Testis (tissue), 3 donors: Measurements from ENCODE around the gene NCAM1. TPM values are rescaled to one million over a fixed set of nuclear protein-coding genes. Genes with fewer than 3 reads are reported as not detected.

ENCODE experiments used
- DNase-seq: peaks from one replicate; pipeline ENCODE4 v3.0.0-alpha.2; 2019
- H3K27ac ChIP-seq, 2 donors: fragments of 200-600 bp; sonication (generic); one replicate each; pipeline ENCODE4 v1.5.1; 2019
- H3K27me3 ChIP-seq: fragments of 200-600 bp; sonication (generic); one replicate; pipeline ENCODE4 v1.5.1; 2019
- H3K36me3 ChIP-seq: fragments of 200-600 bp; sonication (generic); one replicate; pipeline ENCODE4 v1.5.1; 2017; ENCODE audit warnings: low read depth; ENCODE audit errors: missing control alignments
- H3K4me1 ChIP-seq: fragments of 200-600 bp; sonication (generic); one replicate; pipeline ENCODE4 v1.5.1; 2019
- H3K4me3 ChIP-seq, 2 donors: fragments of 200-600 bp; sonication (generic); one replicate each; pipeline ENCODE4 v1.5.1; 2017 to 2019
- H3K9me3 ChIP-seq: fragments of 200-600 bp; sonication (generic); one replicate; pipeline ENCODE4 v1.5.1; 2017
- CTCF ChIP-seq, 3 experiments: fragments of 450-650 bp in 2 of 3; fragments of 200-600 bp in 1 of 3; sonication (generic) in 1 of 3; IDR thresholded peaks; one replicate each; pipeline ENCODE4 v1.5.1; 2016 to 2019; ENCODE audit warnings: antibody characterized with exemption in 3 of 3, mild to moderate bottlenecking in 2 of 3, moderate library complexity in 1 of 3
- POLR2A ChIP-seq: fragments of 450-650 bp; IDR thresholded peaks from one replicate; pipeline ENCODE4 v1.6.1; 2017; ENCODE audit warnings: antibody characterized with exemption, mild to moderate bottlenecking, moderate library complexity
- WGBS, 2 donors: methylation state at CpG; one replicate each; pipeline ENCODE4 v1.1.5; 2018; 5-methylcytosine and 5-hydroxymethylcytosine counted together
- intact Hi-C: fragments of 100-400 bp; cut with DNase I; formaldehyde crosslinking; loops from one replicate; pipeline ENCODE4 v1.15.1; 2023; ENCODE audit warnings: low total_unique reads
- polyA plus RNA-seq: library from polyadenylated mRNA; stranded (reverse); fragments of 350-450 nt; fragmentation: Illumina TruSeq; extraction: RNeasy Lipid Tissue Mini Kit (QIAGEN cat#74804); gene quantifications from one replicate; pipeline ENCODE4 v1.2.3, GENCODE V29; 2014; ENCODE audit warnings: low read depth, low replicate concordance; ENCODE audit not compliant: insufficient read depth
- total RNA-seq, 2 donors: library from RNA; depleted of rRNA; stranded (reverse); fragments of >200 nt; gene quantifications; one replicate each; pipeline ENCODE4 v1.2.3, GENCODE V29; 2016

The NCAM1 gene
- total and polyA plus RNA-seq, 3 donors from 2014 or later, result 12.3 to 33.3 (median 13.8) TPM

GRCh38 chr11:113288286-113288863 lies 327.2 kb downstream of the NCAM1 start:
- 79 to 93% methylated on average over 6 of the region's 6 CpGs for WGBS, 2 donors
- H3K9me3 ChIP-seq, result no peaks in the 10 kb centered on the region
- H3K27ac ChIP-seq, result no peak overlapping the region
- intact Hi-C loops, result loop anchor here (10.0 kb wide), 1 partner anchor 704 kb away; no protein-coding TSS in a partner anchor
- H3K36me3 ChIP-seq, result no peaks in the 10 kb centered on the region
- DNase-seq, result no peak
- H3K4me3 ChIP-seq, result no peak overlapping the region
- no peaks in the 10 kb centered on the region for H3K4me1 ChIP-seq
- TF ChIP-seq CTCF (IDR thresholded peaks at IDR 0.05) (no peak), POLR2A (no peak)
- no peaks in the 10 kb centered on the region for H3K27me3 ChIP-seq

- no peaks in the 10 kb centered on the region for H3K4me1 ChIP-seq
- TF ChIP-seq CTCF (IDR thresholded peaks at IDR 0.05) (peak; percentile 52 to 72 (median 71)), POLR2A (no peak)
- H3K36me3 ChIP-seq, result no peaks in the 10 kb centered on the region
- no peak overlapping the region for H3K27ac ChIP-seq
- WGBS, 2 donors, result 70 to 72% methylated on average over 8 to 10 of the region's 10 CpGs
- DNase-seq, result peak; percentile 68
- no peak overlapping the region for H3K4me3 ChIP-seq
- H3K9me3 ChIP-seq, result no peaks in the 10 kb centered on the region
- no peaks in the 10 kb centered on the region for H3K27me3 ChIP-seq
- intact Hi-C loops, result loop anchor here (10.0 kb wide), 1 partner anchor 705 kb away; no protein-coding TSS in a partner anchor
Observed at GRCh38 chr11:113289431-113290187, 328.4 kb downstream of the NCAM1 start.

- DNase-seq, result no peak
- WGBS, 2 donors, result 80 to 95% methylated on average over 5 of the region's 5 CpGs
- TF ChIP-seq POLR2A, result no peak
- TF ChIP-seq CTCF (IDR thresholded peaks at IDR 0.05), result no peak
- Histone ChIP-seq H3K27ac (no peak overlapping the region), H3K27me3 (no peaks in the 10 kb centered on the region), H3K4me3 (no peak overlapping the region), H3K9me3 (no peaks in the 10 kb centered on the region), H3K36me3 (no peaks in the 10 kb centered on the region), H3K4me1 (peaks cover 7% of the 10 kb centered on the region)
- intact Hi-C loops, result no loop called here
Observed at GRCh38 chr11:113293936-113294335, 332.7 kb downstream of the NCAM1 start.

- no peak overlapping the region for H3K4me3 ChIP-seq
- intact Hi-C loops, result no loop called here
- 72% methylated on average over 7 of the region's 7 CpGs for WGBS, 2 donors
- no peak for DNase-seq
- H3K27ac ChIP-seq, result no peak overlapping the region
- H3K4me1 ChIP-seq, result peaks cover 7% of the 10 kb centered on the region
- H3K27me3 ChIP-seq, result no peaks in the 10 kb centered on the region
- H3K9me3 ChIP-seq, result no peaks in the 10 kb centered on the region
- no peaks in the 10 kb centered on the region for H3K36me3 ChIP-seq
- no peak for TF ChIP-seq CTCF (IDR thresholded peaks at IDR 0.05)
- TF ChIP-seq POLR2A, result no peak
Observed at GRCh38 chr11:113295993-113296392, 334.8 kb downstream of the NCAM1 start.
